HTR-8/SVneo (cell line): Measurements from ENCODE around the gene RMND5B.

Source experiments
- DNase-seq: peaks from one replicate; pipeline ENCODE4 v3.0.0; 2011; ENCODE audit warnings: low spot score, mixed read lengths; ENCODE audit not compliant: insufficient read length
- FAIRE-seq: peaks from 2 replicates; lab custom pipeline; 2011; peaks lifted over from hg19 to GRCh38; lab: Jason Lieb, UNC

The RMND5B gene

GRCh38 chr5:178198706-178199105 is 67.9 kb downstream of the RMND5B start:
- DNase-seq (no peak), FAIRE-seq (no peak)

- DNase-seq, result no peak
- FAIRE-seq, result no peak
Observed at GRCh38 chr5:178199581-178200434, 69.0 kb downstream of the RMND5B start.
